IMR-90 (cell line): ENCODE measurements around the gene GDF9. TPM values are rescaled to one million over a fixed set of nuclear protein-coding genes. Genes with fewer than 3 reads are reported as not detected.
A peak's percentile ranks its signal among the peaks of the same experiment; 100 is the strongest.

Source experiments
- ATAC-seq: fragments of 200-7000 bp; cut with Tn5 transposase; 2 replicates; pipeline ENCODE4 v1.9.1; 2020; ENCODE audit warnings: low read depth, mild to moderate bottlenecking, moderate library complexity
- BruUV-seq: library from RNA; stranded (reverse); fragments of 400-500 nt; replicated peaks from 2 replicates; lab custom pipeline; 2021; lab: Mats Ljungman, UMichigan
- CTCF ChIA-PET: fragments of 300-600 bp; formaldehyde crosslinking; extraction: SDS; loops from one replicate; lab custom pipeline; 2021; ENCODE audit warnings: antibody characterized with exemption; lab: Yijun Ruan, JAX
- POLR2A ChIA-PET: fragments of 300-600 bp; sonication (Branson Sonifier 250); formaldehyde crosslinking; loops from one replicate; lab custom pipeline; 2022; ENCODE audit warnings: antibody characterized with exemption; ENCODE audit not compliant: unreplicated experiment; lab: Charles Lee
- DNase-seq: peaks from one replicate; pipeline ENCODE4 v3.0.0; 2013
- H2AFZ ChIP-seq: replicated peaks from 2 replicates; pipeline ENCODE3; 2013; ENCODE audit warnings: low read length, mild to moderate bottlenecking; ENCODE audit not compliant: poor library complexity
- H2AK5ac ChIP-seq: 2 replicates; pipeline ENCODE4 v1.6.1; 2013; ENCODE audit warnings: low read depth, low read length, inconsistent platforms
- H2AK9ac ChIP-seq: replicated peaks from 2 replicates; pipeline ENCODE3; 2013; ENCODE audit warnings: mild to moderate bottlenecking, low read depth, low read length, moderate library complexity; ENCODE audit not compliant: poor library complexity
- H2BK120ac ChIP-seq: 2 replicates; pipeline ENCODE4 v1.6.1; 2013; ENCODE audit warnings: low read depth, low read length, inconsistent platforms
- H2BK15ac ChIP-seq: 3 replicates; pipeline ENCODE4 v1.6.1; 2013; ENCODE audit warnings: low read depth, low read length, inconsistent platforms
- H2BK20ac ChIP-seq: 2 replicates; pipeline ENCODE4 v1.6.1; 2013; ENCODE audit warnings: low read depth, mild to moderate bottlenecking, inconsistent platforms, low read length, moderate library complexity
- H2BK5ac ChIP-seq: 2 replicates; pipeline ENCODE4 v1.6.1; 2013; ENCODE audit warnings: mild to moderate bottlenecking, low read depth, low read length, inconsistent platforms; ENCODE audit not compliant: poor library complexity, severe bottlenecking
- H3K14ac ChIP-seq: replicated peaks from 2 replicates; pipeline ENCODE4 v1.6.1; 2013; ENCODE audit warnings: low read depth, low read length, inconsistent platforms
- H3K18ac ChIP-seq: 2 replicates; pipeline ENCODE4 v1.6.1; 2013; ENCODE audit warnings: low read depth, low read length, control low read depth
- H3K23ac ChIP-seq: 2 replicates; pipeline ENCODE4 v1.6.1; 2013; ENCODE audit warnings: low read depth, low read length, inconsistent platforms
- H3K27ac ChIP-seq: 2 replicates; pipeline ENCODE4 v1.5.1; 2013; ENCODE audit warnings: mild to moderate bottlenecking, control low read depth, low read length; ENCODE audit not compliant: insufficient read depth
- H3K27me3 ChIP-seq: 2 replicates; pipeline ENCODE4 v1.6.1; 2013; ENCODE audit warnings: low read length; ENCODE audit not compliant: control insufficient read depth, insufficient read depth
- H3K36me3 ChIP-seq: 2 replicates; pipeline ENCODE4 v1.6.1; 2013; ENCODE audit warnings: low read length, mixed read lengths; ENCODE audit not compliant: control insufficient read depth, insufficient read depth
- H3K4ac ChIP-seq: 2 replicates; pipeline ENCODE4 v1.6.1; 2013; ENCODE audit warnings: low read depth, low read length, inconsistent platforms
- H3K4me1 ChIP-seq: 2 replicates; pipeline ENCODE4 v1.6.1; 2013; ENCODE audit warnings: low read length, mixed read lengths; ENCODE audit not compliant: control insufficient read depth, insufficient read depth
- H3K4me2 ChIP-seq: 2 replicates; pipeline ENCODE4 v1.6.1; 2013; ENCODE audit warnings: low read depth, mild to moderate bottlenecking, control low read depth, low read length, moderate library complexity
- H3K4me3 ChIP-seq: 2 replicates; pipeline ENCODE4 v1.5.1; 2013; ENCODE audit warnings: low read depth, mild to moderate bottlenecking, control low read depth, low read length, moderate library complexity; ENCODE audit not compliant: insufficient read depth
- H3K56ac ChIP-seq: 2 replicates; pipeline ENCODE4 v1.6.1; 2013; ENCODE audit warnings: low read length, inconsistent platforms; ENCODE audit not compliant: insufficient read depth; ENCODE audit errors: extremely low read depth
- H3K79me1 ChIP-seq, 2 experiments: 2 replicates each; pipeline ENCODE4 v1.6.1; 2013; ENCODE audit warnings: low read length in 2 of 2, inconsistent platforms in 1 of 2, low read depth in 1 of 2
- H3K9ac ChIP-seq: 2 replicates; pipeline ENCODE4 v1.6.1; 2013; ENCODE audit warnings: low read depth, low read length, control low read depth
- H3K9me1 ChIP-seq: 2 replicates; pipeline ENCODE4 v1.6.1; 2013; ENCODE audit warnings: low read length, inconsistent platforms; ENCODE audit not compliant: insufficient read depth
- H3K9me3 ChIP-seq: 2 replicates; pipeline ENCODE4 v1.6.1; 2013; ENCODE audit warnings: low read length; ENCODE audit not compliant: control insufficient read depth, insufficient read depth
- H4K20me1 ChIP-seq: 2 replicates; pipeline ENCODE4 v1.6.1; 2013; ENCODE audit warnings: low read length, inconsistent platforms; ENCODE audit not compliant: insufficient read depth
- H4K5ac ChIP-seq: 2 replicates; pipeline ENCODE4 v1.6.1; 2013; ENCODE audit warnings: mild to moderate bottlenecking, low read depth, low read length, control low read depth
- H4K8ac ChIP-seq, 2 experiments: 2 replicates each; pipeline ENCODE4 v1.6.1; 2013; ENCODE audit warnings: low read depth in 2 of 2, low read length in 2 of 2, control low read depth in 1 of 2, inconsistent platforms in 1 of 2
- H4K91ac ChIP-seq: 2 replicates; pipeline ENCODE4 v1.6.1; 2013; ENCODE audit warnings: low read depth, low read length, inconsistent platforms; ENCODE audit not compliant: insufficient read depth
- FOS ChIP-seq: fragments of 150-350 bp; IDR thresholded peaks from 2 replicates; pipeline ENCODE4 v1.6.1; 2016; ENCODE audit warnings: low read depth, low read length
- RAD21 ChIP-seq: IDR thresholded peaks from 2 replicates; pipeline ENCODE4 v1.6.1; 2012; ENCODE audit warnings: low read length, improper control_type of control experiment
- SMC3 ChIP-seq: fragments of 150-350 bp; IDR thresholded peaks from 2 replicates; pipeline ENCODE4 v1.6.1; 2016; ENCODE audit warnings: low read depth, mild to moderate bottlenecking, antibody characterized with exemption, low read length, moderate library complexity
- USF2 ChIP-seq: fragments of 150-350 bp; IDR thresholded peaks from 2 replicates; pipeline ENCODE4 v1.6.1; 2017; ENCODE audit warnings: mild to moderate bottlenecking, antibody characterized with exemption, low read length, low read depth
- WGBS, 2 experiments: methylation state at CpG; one replicate each; pipeline versions ENCODE4 v1.1.5 to v1.1.7; 2013; ENCODE audit warnings: missing lambda C conversion rate in 2 of 2; ENCODE audit not compliant: insufficient read length in 1 of 2; ENCODE audit errors: extremely low coverage in 2 of 2; 5-methylcytosine and 5-hydroxymethylcytosine counted together
- dilution Hi-C: fragments of 300-500 bp; cut with HindIII; formaldehyde crosslinking; loops from one replicate; pipeline ENCODE4 v1.14.3; 2018; ENCODE audit warnings: low sequenced_read_pairs; ENCODE audit not compliant: unreplicated experiment
- in situ Hi-C: fragments of 300-500 bp; cut with MboI; formaldehyde crosslinking; loops from 3 replicates; pipeline ENCODE4 v1.14.3; 2019; ENCODE audit warnings: low sequenced_read_pairs, inconsistent platforms, mixed read lengths
- intact Hi-C: fragments of 100-400 bp; cut with micrococcal nuclease; formaldehyde crosslinking; loops from 2 replicates; pipeline ENCODE4 v1.10.0; 2022
- polyA plus RNA-seq, 3 experiments: library from polyadenylated mRNA; depleted of rRNA; stranded (reverse); fragments of >200 nt; gene quantifications; 2 replicates each; pipeline ENCODE4 v1.2.3, GENCODE V29; 2012; ENCODE audit warnings: low replicate concordance in 1 of 3
- total RNA-seq: library from RNA; depleted of rRNA; stranded (reverse); fragments of >200 nt; gene quantifications from 2 replicates; pipeline ENCODE4 v1.2.3, GENCODE V29; 2012

Gene GDF9
- total and polyA plus RNA-seq, 2 of the 4 experiments (the other 2 are of a cell fraction) = 0.18 to 0.21 TPM

GRCh38 chr5:132822650-132823480, 43.4 kb downstream of the GDF9 start:
- H2BK20ac ChIP-seq = no peak overlapping the region
- no peak overlapping the region for H2BK5ac ChIP-seq
- no peak for TF ChIP-seq USF2
- TF ChIP-seq FOS = no peak
- no peak for TF ChIP-seq SMC3
- no peak for TF ChIP-seq RAD21
- 62% methylated on average over 25 of the region's 68 CpGs; no CpG with 5 or more reads in 1 of the 2 experiments for WGBS, 2 experiments
- DNase-seq (no peak), ATAC-seq (no peak)
- H2AK9ac ChIP-seq = no peak overlapping the region
- peak overlapping the region; percentile 4; the same call in 1 of the 2 replicates for H3K4ac ChIP-seq
- CTCF ChIA-PET = interaction anchor here (0.5 to 0.6 kb wide), 2 partner anchors 198 to 725 kb away, joined by 3 to 4 read pairs; no protein-coding TSS in a partner anchor
- H3K9me3 ChIP-seq = no peaks in the 10 kb centered on the region
- H3K4me3 ChIP-seq = no peak overlapping the region
- 0 out of 2 replicates have a peak overlapping the region, but pooled peaks have one; percentile 21 for H2AK5ac ChIP-seq
- H4K8ac ChIP-seq = no peak overlapping the region
- no peak overlapping the region for H3K56ac ChIP-seq
- in situ Hi-C loops = no loop called here
- no peak overlapping the region for H3K14ac ChIP-seq
- peaks cover 10% of the 10 kb centered on the region; the same call in 1 of the 2 replicates for H3K4me1 ChIP-seq
- no peak overlapping the region for H4K91ac ChIP-seq
- no peak overlapping the region for H3K18ac ChIP-seq
- no peaks in the 10 kb centered on the region for H3K9me1 ChIP-seq
- dilution Hi-C loops = no loop called here
- H3K27me3 ChIP-seq = no peaks in the 10 kb centered on the region
- no peak overlapping the region for H3K4me2 ChIP-seq
- no peak overlapping the region for H3K23ac ChIP-seq
- H2BK120ac ChIP-seq = no peak overlapping the region
- intact Hi-C loops = loop anchor here (5.0 kb wide), 3 partner anchors 161 to 316 kb away; no protein-coding TSS in a partner anchor
- no peak overlapping the region for H2BK15ac ChIP-seq
- H3K79me1 ChIP-seq = peaks cover 0 to 10% of the 10 kb centered on the region in 2 experiments; a peak in 2 of 4 replicates
- H4K20me1 ChIP-seq = no peaks in the 10 kb centered on the region
- H3K36me3 ChIP-seq = peaks cover 6% of the 10 kb centered on the region; the same call in 1 of the 2 replicates
- no peak overlapping the region for H2AFZ ChIP-seq
- no peak overlapping the region for H3K27ac ChIP-seq
- H3K9ac ChIP-seq = no peak overlapping the region
- POLR2A ChIA-PET = no interaction called here
- no peak overlapping the region for H4K5ac ChIP-seq
- no TSS peak for BruUV-seq
